Gastrocnemius medialis (tissue), 4 donors: ENCODE measurements around the gene GRAMD2B. TPM values are rescaled to one million over a fixed set of nuclear protein-coding genes. Genes with fewer than 3 reads are reported as not detected.
"Not testable (repeated sequence)": the region's sequence is repeated elsewhere in the genome, so short reads cannot be mapped to it uniquely, and the experiment has no call there.

Experiments used
- ATAC-seq, 2 donors: fragments of 150-250 bp; one replicate each; pipeline ENCODE4 v1.9.1; 2016
- DNase-seq, 2 donors: peaks; one replicate each; pipeline ENCODE4 v3.0.0-alpha.2; 2019
- H3K27ac ChIP-seq, 4 donors: fragments of 200-600 bp; sonication (generic); 1 replicate in 1 of 4; 2 replicates in 3 of 4; pipeline ENCODE4 v1.5.1; 2016 to 2018; ENCODE audit warnings: mild to moderate bottlenecking in 2 of 4, moderate library complexity in 1 of 4
- H3K27me3 ChIP-seq, 3 donors: fragments of 200-600 bp; sonication (generic) in 2 of 3; 1 replicate in 1 of 3; 2 replicates in 2 of 3; pipeline versions ENCODE4 v1.5.1 to v1.6.0; 2016 to 2019; ENCODE audit warnings: mild to moderate bottlenecking in 1 of 3, moderate library complexity in 1 of 3
- H3K36me3 ChIP-seq, 2 donors: fragments of 200-600 bp; sonication (generic) in 1 of 2; one replicate each; pipeline ENCODE4 v1.5.1; 2017 to 2018
- H3K4me1 ChIP-seq, 2 donors: fragments of 200-600 bp; sonication (generic) in 1 of 2; one replicate each; pipeline ENCODE4 v1.5.1; 2016 to 2017; ENCODE audit warnings: mild to moderate bottlenecking in 2 of 2
- H3K4me3 ChIP-seq, 4 donors: fragments of 200-600 bp; sonication (generic) in 3 of 4; 1 replicate in 1 of 4; 2 replicates in 3 of 4; pipeline ENCODE4 v1.5.1; 2016 to 2019; ENCODE audit warnings: mild to moderate bottlenecking in 2 of 4
- H3K9me3 ChIP-seq, 3 donors: fragments of 200-600 bp; sonication (generic) in 2 of 3; 1 replicate in 1 of 3; 2 replicates in 2 of 3; pipeline ENCODE4 v1.5.1; 2016 to 2019
- CTCF ChIP-seq, 5 experiments: fragments of 450-650 bp in 3 of 5; fragments of 200-600 bp in 2 of 5; sonication (generic) in 2 of 5; IDR thresholded peaks in 4 of 5; conservative IDR thresholded peaks in 1 of 5; 1 replicate in 4 of 5; 2 replicates in 1 of 5; pipeline ENCODE4 v1.5.1; 2016 to 2019; ENCODE audit warnings: antibody characterized with exemption in 5 of 5, mild to moderate bottlenecking in 3 of 5, moderate library complexity in 3 of 5
- POLR2A ChIP-seq, 2 donors: fragments of 450-650 bp; IDR thresholded peaks; one replicate each; pipeline ENCODE4 v1.6.1; 2017; ENCODE audit warnings: antibody characterized with exemption in 2 of 2, mild to moderate bottlenecking in 2 of 2, moderate library complexity in 2 of 2
- in situ Hi-C, 4 donors: fragments of 200-750 bp; cut with MboI; loops; one replicate each; pipeline versions ENCODE4 v1.15.0 to v1.8.0; 2017; ENCODE audit warnings: low sequenced_read_pairs in 4 of 4
- intact Hi-C: fragments of 100-400 bp; cut with DNase I; formaldehyde crosslinking; loops from one replicate; pipeline ENCODE4 v1.15.1; 2023; ENCODE audit warnings: low total_unique reads
- total RNA-seq, 4 donors: library from RNA; depleted of rRNA; stranded (reverse); fragments of >200 nt; gene quantifications; one replicate each; pipeline versions ENCODE4 v1.1.0 to v1.2.3, GENCODE V29; 2016

Gene GRAMD2B
- total RNA-seq, 4 donors from 2014 or later: 4.6 to 10.4 (median 8.9) TPM

GRCh38 chr5:126464016-126464415 lies 40.8 kb downstream of the GRAMD2B start:
- ATAC-seq: no peak
- Histone ChIP-seq H3K9me3 (no peaks in the 10 kb centered on the region), H3K36me3 (no peaks in the 10 kb centered on the region), H3K27me3 (no peaks in the 10 kb centered on the region), H3K4me3 (no peak overlapping the region), H3K27ac (no peak overlapping the region), H3K4me1 (peaks cover 0 to 3% of the 10 kb centered on the region in 2 donors)
- no peak for DNase-seq
- TF ChIP-seq CTCF (IDR thresholded peaks at IDR 0.05 in 4 of 5, conservative IDR thresholded peaks at IDR 0.05 in 1 of 5): no peak
- TF ChIP-seq POLR2A (IDR thresholded peaks at IDR 0.05): no peak
- in situ Hi-C loops: no loop called here
- intact Hi-C loops: no loop called here

DNA sequence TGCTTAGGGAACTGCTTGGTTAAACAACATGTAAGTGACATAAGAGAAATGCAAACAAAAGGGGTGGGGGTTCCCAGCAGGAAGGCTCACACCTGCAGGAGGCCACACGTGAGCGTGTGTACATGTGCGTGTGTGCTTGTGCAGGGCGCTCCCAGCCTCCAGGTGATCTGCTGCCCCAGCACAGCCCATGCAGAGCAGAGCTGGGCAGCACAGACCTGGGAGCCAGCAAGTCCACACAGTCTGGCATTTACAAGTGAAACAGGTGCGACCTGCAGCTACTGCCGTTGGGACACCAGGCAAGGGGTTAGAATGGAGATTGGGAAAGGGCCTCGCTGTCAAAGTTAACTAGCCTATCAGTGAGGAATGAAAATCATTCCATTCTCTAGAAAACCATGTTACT lies 41.8 kb downstream of the GRAMD2B start:
- DNase-seq (no peak), ATAC-seq (no peak)
- no peaks in the 10 kb centered on the region for H3K36me3 ChIP-seq
- no peaks in the 10 kb centered on the region for H3K27me3 ChIP-seq
- TF ChIP-seq POLR2A (IDR thresholded peaks at IDR 0.05): no peak
- TF ChIP-seq CTCF (IDR thresholded peaks at IDR 0.05 in 4 of 5, conservative IDR thresholded peaks at IDR 0.05 in 1 of 5): no peak
- in situ Hi-C loops: no loop called here
- no peak overlapping the region for H3K4me3 ChIP-seq
- no peak overlapping the region for H3K27ac ChIP-seq
- intact Hi-C loops: no loop called here
- peaks cover 0 to 4% of the 10 kb centered on the region in 2 donors for H3K4me1 ChIP-seq
- H3K9me3 ChIP-seq: no peaks in the 10 kb centered on the region

DNA sequence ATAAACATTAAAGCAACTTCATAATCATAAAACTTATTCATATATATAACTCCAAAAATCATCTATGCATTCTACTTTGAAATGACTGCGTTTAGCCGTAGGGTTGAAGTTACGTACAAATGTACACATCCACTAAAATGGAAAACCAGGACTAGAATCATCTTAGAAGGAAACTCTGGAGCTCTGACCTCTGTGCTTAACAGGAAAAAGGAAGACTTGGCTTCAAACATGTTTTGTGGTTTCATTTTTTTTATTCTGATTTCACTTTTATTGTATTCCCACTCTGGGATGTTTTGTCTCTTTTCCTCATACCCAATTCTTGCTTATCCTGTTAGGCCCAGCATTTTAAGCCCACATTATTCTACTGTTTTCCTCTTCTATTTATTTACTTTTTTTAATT lies 44.9 kb downstream of the GRAMD2B start:
- no peak for ATAC-seq
- Histone ChIP-seq H3K27ac (peak overlapping the region in 1 of 4 donors; percentile 31), H3K27me3 (no peaks in the 10 kb centered on the region), H3K9me3 (no peaks in the 10 kb centered on the region), H3K4me3 (no peak overlapping the region), H3K36me3 (peaks cover 0 to 6% of the 10 kb centered on the region in 2 donors), H3K4me1 (peaks cover 0 to 5% of the 10 kb centered on the region in 2 donors)
- intact Hi-C loops: no loop called here
- in situ Hi-C loops: no loop called here
- TF ChIP-seq POLR2A (IDR thresholded peaks at IDR 0.05) (no peak), CTCF (IDR thresholded peaks at IDR 0.05 in 4 of 5, conservative IDR thresholded peaks at IDR 0.05 in 1 of 5) (no peak)
- DNase-seq: no peak

DNA sequence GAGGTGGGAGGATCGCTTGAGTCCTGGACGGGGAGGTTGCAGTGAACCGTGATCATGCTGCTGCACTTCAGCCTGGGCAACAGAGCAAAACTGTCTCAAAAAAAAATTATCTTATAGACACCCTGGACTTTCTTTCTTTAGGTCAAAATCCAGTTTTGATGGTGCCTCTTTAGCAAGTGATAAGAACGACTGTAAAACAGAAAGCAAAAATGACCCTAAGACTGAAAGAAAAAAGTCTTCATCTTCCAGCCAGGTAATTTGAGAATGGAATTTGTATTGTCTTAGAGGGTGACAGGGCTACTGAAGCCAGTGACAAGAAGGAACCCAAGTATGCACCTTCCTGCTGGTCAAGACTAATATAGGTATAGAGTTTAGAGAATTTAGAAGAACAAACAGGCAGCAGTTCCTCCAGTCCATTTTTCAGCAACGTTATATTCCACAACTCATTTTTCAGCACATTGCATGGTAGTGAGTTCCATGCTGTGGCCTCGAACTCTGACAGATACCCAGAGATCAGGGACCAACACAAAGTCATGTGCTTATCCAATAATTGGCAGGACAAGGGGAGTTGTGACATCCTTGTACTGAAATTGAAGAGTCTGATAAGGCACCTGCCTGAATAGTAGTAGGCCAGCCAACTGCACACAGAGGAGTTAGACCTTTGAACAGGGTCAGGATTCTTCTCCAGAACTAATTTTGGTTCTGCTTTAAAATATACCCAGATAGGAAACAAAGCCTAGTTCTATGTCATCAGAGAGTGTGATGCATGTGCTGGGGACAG lies 46.5 kb downstream of the GRAMD2B start:
- DNase-seq: peak in 1 of 2 donors; percentile 15
- no peaks in the 10 kb centered on the region for H3K9me3 ChIP-seq
- peaks cover 0 to 5% of the 10 kb centered on the region in 2 donors for H3K4me1 ChIP-seq
- in situ Hi-C loops: no loop called here
- H3K27me3 ChIP-seq: no peaks in the 10 kb centered on the region
- TF ChIP-seq POLR2A (IDR thresholded peaks at IDR 0.05) (no peak), CTCF (IDR thresholded peaks at IDR 0.05 in 4 of 5, conservative IDR thresholded peaks at IDR 0.05 in 1 of 5) (no peak)
- no peak overlapping the region for H3K27ac ChIP-seq
- peaks cover 0 to 6% of the 10 kb centered on the region in 2 donors for H3K36me3 ChIP-seq
- intact Hi-C loops: no loop called here
- H3K4me3 ChIP-seq: no peak overlapping the region
- ATAC-seq: peak in 1 of 2 donors; percentile 33

DNA sequence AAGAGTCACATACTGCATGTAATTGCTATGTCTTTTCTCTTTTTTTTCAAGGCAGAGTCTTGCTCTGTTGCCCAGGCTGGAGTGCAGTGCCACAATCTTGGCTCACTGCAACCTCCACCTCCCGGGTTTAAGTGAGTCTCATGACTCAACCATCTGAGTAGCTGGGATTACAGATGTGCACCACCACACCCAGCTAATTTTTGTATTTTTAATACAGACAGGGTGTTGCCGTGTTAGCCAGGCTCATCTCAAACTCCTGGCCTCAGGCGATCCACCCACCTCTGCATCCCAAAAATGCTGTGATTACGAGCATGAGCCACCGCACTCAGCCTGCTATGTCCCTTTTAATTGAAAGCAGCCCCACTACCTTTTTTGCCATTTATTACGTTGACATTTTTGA lies 47.3 kb downstream of the GRAMD2B start:
- H3K9me3 ChIP-seq, H3K4me3 ChIP-seq, intact Hi-C loops, H3K36me3 ChIP-seq, in situ Hi-C loops, H3K27me3 ChIP-seq, H3K4me1 ChIP-seq, DNase-seq: not testable (repeated sequence)
- H3K27ac ChIP-seq: peak overlapping the region in 1 of 4 donors; percentile 15
- ATAC-seq: peak in 1 of 2 donors; percentile 53
